ENCODE results near the gene CD200R1L.

CD200R1L gene

DNA sequence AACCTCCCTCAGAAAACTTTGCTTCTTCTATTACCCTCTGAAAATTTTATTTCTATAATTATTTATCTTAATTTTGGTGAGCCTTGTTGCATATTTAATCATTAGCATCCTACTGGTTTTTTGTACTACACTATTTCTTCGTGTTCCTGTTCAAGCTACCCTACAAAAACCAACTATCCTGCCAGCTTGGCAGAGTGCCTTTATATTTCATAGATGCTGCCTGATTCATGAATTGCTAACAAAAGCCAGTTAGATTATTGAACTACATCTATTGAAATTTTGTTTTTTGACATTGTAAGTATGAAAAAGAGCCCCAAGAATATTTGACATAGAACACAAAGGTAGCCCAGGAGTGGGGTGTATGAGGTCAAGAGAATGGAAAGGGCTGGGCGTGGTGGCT is 78.9 kb downstream of the CD200R1L start:
- no peak for DNase-seq (ENCODE audit: low read depth in 2 of 2)

- no peak for DNase-seq (ENCODE audit: low read depth in 2 of 2)
Measured at GRCh38 chr3:112767177-112767576, 79.5 kb downstream of the CD200R1L start.

Measured in stimulated activated CD4-positive, alpha-beta T cell treated with anti-CD3 and anti-CD28 coated beads, Interleukin-15, amount 100 ng/mL, for 48 hours (primary cell).